Nasal cavity respiratory epithelium epithelial cell of viscerocranial mucosa (primary cell): Measurements from ENCODE around the gene CHRFAM7A. TPM values are rescaled to one million over a fixed set of nuclear protein-coding genes. Genes with fewer than 3 reads are reported as not detected.

Experiments used
- total RNA-seq: library from RNA; depleted of rRNA; stranded (reverse); fragments of >200 nt; gene quantifications from 2 replicates; pipeline ENCODE4 v1.2.3, GENCODE V29; 2014

Gene CHRFAM7A
- 0.36 TPM in 1 of 2 replicates, not detected in the other for total RNA-seq

DNA sequence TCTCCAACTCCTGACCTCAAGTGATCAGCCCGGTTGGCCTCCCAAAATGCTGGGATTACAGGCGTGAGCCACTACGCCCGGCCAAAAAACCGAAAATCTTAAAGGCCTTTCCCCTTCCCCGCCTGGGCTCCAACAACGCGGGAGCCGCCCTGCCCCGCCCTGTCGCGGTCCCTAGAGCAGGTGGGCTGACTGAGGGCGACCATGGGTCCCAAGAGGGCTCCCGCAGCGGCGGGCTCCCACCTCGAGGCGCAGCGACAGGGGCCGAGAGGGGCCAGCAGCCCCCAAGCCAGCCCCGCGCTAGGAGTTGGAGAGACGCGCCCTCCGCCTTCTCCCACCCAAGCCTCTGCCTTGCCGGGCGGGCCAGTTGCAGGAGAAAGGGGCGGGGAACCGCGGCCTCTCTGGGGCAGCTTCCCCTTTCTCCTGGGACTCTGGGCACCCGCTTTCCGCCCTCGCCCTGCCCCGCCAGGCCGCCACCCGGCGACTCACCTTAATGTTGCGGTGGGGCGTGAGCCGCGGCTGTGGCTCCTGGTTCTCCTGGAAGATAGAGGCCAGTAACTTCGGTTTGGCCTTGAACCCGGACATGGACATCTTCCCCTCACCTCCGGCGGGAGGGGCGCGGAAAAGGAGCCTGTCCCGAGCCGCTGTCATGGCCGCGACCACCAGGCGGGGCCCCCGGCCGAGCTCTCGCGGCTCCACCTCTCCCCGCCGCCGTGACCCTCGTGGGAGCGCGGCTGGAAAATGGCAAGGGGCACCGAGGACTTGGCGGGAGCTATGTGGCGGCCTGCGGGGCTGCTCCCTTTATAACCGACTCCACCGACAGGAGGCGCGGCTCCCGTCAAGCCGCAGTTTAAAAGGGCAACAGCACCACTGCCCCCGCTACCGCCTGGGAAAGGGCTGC is at the start of gene CHRFAM7A:
TSS of gene CHRFAM7A (minus strand) at position 775 of the 898 bp plus-strand sequence. CDS start 10,189 bp downstream, outside the sequence.

GRCh38 chr15:30414160-30414559 is 20.8 kb upstream of the CHRFAM7A start, which contains the start of gene GOLGA8R:
Gene GOLGA8R (minus strand): TSS chr15:30414260. CDS start chr15:30414162, 98 bp downstream.

Other genes with a start within 250 kb of the CHRFAM7A start
- gene GOLGA8R, start 20.7 kb upstream of the CHRFAM7A start, total RNA-seq: 0.34 and 1.6 TPM in 2 replicates
- 0.34 and 1.6 TPM in 2 replicates for gene GOLGA8Q, start 158.5 kb upstream of the CHRFAM7A start, total RNA-seq
- gene GOLGA8H, start 210.5 kb upstream of the CHRFAM7A start, total RNA-seq: under 0.01 and 0.07 TPM in 2 replicates